AG04450 (cell line): ENCODE measurements around the gene ZCCHC4. TPM values are rescaled to one million over a fixed set of nuclear protein-coding genes. Genes with fewer than 3 reads are reported as not detected.

Experiments
- CTCF ChIA-PET: fragments of 300-600, 350-600 bp; formaldehyde crosslinking; extraction: SDS; loops from one replicate; lab custom pipeline; 2022; ENCODE audit warnings: antibody characterized with exemption, inconsistent platforms; lab: Charles Lee
- POLR2A ChIA-PET: fragments of 350-600 bp; formaldehyde crosslinking; extraction: SDS; loops from one replicate; lab custom pipeline; 2021; ENCODE audit warnings: antibody characterized with exemption, inconsistent platforms; lab: Yijun Ruan, JAX
- DNase-seq: peaks from one replicate; pipeline ENCODE4 v3.0.0-alpha.2; 2011; ENCODE audit warnings: low read depth, low spot score
- H3K27ac ChIP-seq: one replicate; pipeline ENCODE4 v1.5.1; 2012; ENCODE audit warnings: low read depth, low read length, control low read depth
- H3K27me3 ChIP-seq: one replicate; pipeline ENCODE4 v1.6.0; 2012; ENCODE audit warnings: low read length; ENCODE audit not compliant: control insufficient read depth, insufficient read depth
- H3K4me3 ChIP-seq: 2 replicates; pipeline ENCODE4 v1.5.1; 2011; ENCODE audit warnings: mild to moderate bottlenecking, low read depth, low read length, control low read depth
- H3K9me3 ChIP-seq: 2 replicates; pipeline ENCODE4 v1.5.1; 2012; ENCODE audit warnings: low read length; ENCODE audit not compliant: control insufficient read depth, insufficient read depth
- polyA plus RNA-seq: library from polyadenylated mRNA; depleted of rRNA; stranded (reverse); fragments of >200 nt; gene quantifications from 2 replicates; pipeline ENCODE4 v1.2.3, GENCODE V29; 2011
- TF ChIP-seq, protein P1 (sequence below): IDR thresholded peaks from 2 replicates; pipeline ENCODE4 v1.5.1; 2011; ENCODE audit warnings: low read depth, low read length, control low read depth, inconsistent platforms

The ZCCHC4 gene
- polyA plus RNA-seq, 1 experiment, result 13.1 TPM

- CTCF ChIA-PET, result interaction anchor here (1.3 to 2.9 kb wide), 3 partner anchors 11 to 66 kb away, joined by 3 to 19 read pairs (median 10); partner anchors contain the start of gene ZCCHC4
- no peaks in the 10 kb centered on the region for H3K27me3 ChIP-seq
- TF ChIP-seq, protein P1, sequence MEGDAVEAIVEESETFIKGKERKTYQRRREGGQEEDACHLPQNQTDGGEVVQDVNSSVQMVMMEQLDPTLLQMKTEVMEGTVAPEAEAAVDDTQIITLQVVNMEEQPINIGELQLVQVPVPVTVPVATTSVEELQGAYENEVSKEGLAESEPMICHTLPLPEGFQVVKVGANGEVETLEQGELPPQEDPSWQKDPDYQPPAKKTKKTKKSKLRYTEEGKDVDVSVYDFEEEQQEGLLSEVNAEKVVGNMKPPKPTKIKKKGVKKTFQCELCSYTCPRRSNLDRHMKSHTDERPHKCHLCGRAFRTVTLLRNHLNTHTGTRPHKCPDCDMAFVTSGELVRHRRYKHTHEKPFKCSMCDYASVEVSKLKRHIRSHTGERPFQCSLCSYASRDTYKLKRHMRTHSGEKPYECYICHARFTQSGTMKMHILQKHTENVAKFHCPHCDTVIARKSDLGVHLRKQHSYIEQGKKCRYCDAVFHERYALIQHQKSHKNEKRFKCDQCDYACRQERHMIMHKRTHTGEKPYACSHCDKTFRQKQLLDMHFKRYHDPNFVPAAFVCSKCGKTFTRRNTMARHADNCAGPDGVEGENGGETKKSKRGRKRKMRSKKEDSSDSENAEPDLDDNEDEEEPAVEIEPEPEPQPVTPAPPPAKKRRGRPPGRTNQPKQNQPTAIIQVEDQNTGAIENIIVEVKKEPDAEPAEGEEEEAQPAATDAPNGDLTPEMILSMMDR, result no peak
- no peaks in the 10 kb centered on the region; the same call in 1 of the 2 replicates for H3K9me3 ChIP-seq
- DNase-seq, result no peak
- peak overlapping the region; percentile 92 for H3K4me3 ChIP-seq
- H3K27ac ChIP-seq, result no peak overlapping the region
- POLR2A ChIA-PET, result no interaction called here
Observed at GRCh38 chr4:25378437-25378743, 65.8 kb downstream of the ZCCHC4 start.

DNA sequence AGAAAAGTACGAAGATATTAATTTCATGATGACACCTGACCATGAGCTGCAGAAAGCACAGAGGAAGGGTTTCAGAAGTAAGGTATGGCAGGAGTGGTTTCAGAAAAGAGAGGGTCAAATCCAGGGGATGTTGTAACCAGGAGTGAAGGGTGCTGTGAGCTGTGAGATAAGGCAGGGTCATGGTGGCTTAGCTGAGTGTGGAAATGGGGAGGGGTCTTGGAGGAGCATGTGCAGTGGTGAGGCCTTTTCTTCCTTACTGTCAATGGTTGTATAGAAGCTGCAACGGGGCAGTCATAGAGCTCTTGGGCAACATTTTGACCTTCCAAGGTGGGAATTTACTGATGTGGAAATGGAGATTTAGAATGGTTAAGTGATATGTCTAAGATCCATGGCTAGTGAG lies 67.0 kb downstream of the ZCCHC4 start:
- Histone ChIP-seq H3K9me3 (no peaks in the 10 kb centered on the region; the same call in 1 of the 2 replicates), H3K27me3 (no peaks in the 10 kb centered on the region), H3K27ac (no peak overlapping the region), H3K4me3 (no peak overlapping the region)
- no peak for DNase-seq
- POLR2A ChIA-PET, result no interaction called here
- CTCF ChIA-PET, result interaction anchor here (0.7 to 1.4 kb wide), 4 partner anchors 62 to 388 kb away, joined by 3 to 4 read pairs (median 3); partner anchors contain the start of gene ZCCHC4
- TF ChIP-seq, protein P1, result no peak

DNA sequence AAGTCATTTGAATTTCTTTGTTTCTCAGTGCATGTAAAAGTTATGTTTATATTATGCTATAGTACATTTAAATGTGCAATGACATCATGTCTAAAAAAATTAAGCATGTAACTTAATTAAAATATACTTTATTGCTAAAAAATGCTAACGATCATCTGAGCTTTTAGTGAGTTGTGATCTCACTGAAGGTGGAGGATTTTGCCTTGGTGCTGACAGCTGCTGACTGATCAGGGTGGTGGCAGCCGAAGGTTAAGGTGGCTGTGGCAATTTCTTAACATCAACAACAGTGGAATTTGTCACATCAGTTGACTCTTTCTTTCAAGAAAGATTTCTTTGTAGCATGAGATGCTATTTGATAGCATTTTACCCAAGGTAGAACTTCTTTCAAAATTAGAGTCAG lies 71.1 kb downstream of the ZCCHC4 start:
- no peak for DNase-seq
- ChIA-PET CTCF (interaction anchor here (0.7 to 3.9 kb wide), 3 partner anchors 17 to 1672 kb away, joined by 3 to 15 read pairs (median 4); partner anchors contain the start of gene ZCCHC4), POLR2A (no interaction called here)
- Histone ChIP-seq H3K27me3 (no peaks in the 10 kb centered on the region), H3K9me3 (no peaks in the 10 kb centered on the region), H3K4me3 (no peak overlapping the region), H3K27ac (no peak overlapping the region)
- TF ChIP-seq, protein P1, result no peak

DNA sequence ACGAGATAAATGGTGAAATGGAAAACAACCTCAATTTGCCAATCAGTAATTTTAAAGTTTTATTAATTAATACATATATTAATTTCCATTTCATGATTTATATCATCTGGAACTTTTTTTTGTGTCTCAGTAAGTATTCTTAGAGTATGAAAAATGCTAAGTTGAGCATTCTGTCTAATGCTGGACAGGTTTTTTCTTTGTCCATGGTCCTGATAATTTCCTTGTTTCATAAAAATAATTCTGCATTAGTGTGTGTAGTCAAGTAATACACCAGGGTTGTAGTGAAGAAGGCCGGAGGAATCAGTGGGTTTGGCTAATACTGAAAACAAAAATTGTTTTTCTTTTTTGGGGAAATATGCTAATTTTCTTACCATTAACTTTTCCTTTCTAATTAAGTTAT lies 74.4 kb downstream of the ZCCHC4 start:
- POLR2A ChIA-PET, result no interaction called here

DNA sequence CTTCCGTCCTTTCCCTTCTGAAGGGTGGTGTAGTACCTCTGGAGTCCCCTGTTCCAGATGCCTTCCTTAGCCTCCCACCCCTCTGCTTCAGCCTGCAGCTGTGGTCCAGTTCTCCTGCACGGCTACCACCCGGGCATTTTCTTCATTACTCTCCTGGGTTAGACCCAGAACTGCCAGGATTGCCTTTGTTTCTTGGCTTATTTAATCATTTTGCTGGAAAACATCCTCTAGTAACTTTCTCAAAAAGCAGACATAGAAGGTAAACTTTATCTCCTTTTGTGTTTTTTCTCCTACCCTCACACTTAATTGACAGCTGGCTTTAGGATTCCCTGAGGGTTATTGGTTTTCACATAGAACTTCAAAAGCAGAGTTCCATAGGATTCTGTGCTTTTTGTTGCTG lies 84.7 kb downstream of the ZCCHC4 start:
- H3K9me3 ChIP-seq, result peaks cover 3% of the 10 kb centered on the region; the same call in 1 of the 2 replicates
- CTCF ChIA-PET, result interaction anchor here (0.9 to 2.5 kb wide), 2 partner anchors 44 to 371 kb away, joined by 3 to 13 read pairs; no protein-coding TSS in a partner anchor
- H3K27ac ChIP-seq, result no peak overlapping the region
- TF ChIP-seq, protein P1, result no peak
- POLR2A ChIA-PET, result no interaction called here
- H3K27me3 ChIP-seq, result no peaks in the 10 kb centered on the region
- no peak overlapping the region for H3K4me3 ChIP-seq
- DNase-seq, result no peak

More for the DNA sequence above, 74.4 kb downstream of the ZCCHC4 start:
- DNase-seq, result no peak
- Histone ChIP-seq H3K4me3 (no peak overlapping the region), H3K27me3 (no peaks in the 10 kb centered on the region), H3K9me3 (no peaks in the 10 kb centered on the region), H3K27ac (no peak overlapping the region)
- TF ChIP-seq, protein P1, result no peak
- CTCF ChIA-PET, result no interaction called here
